IPS-18a (cell line): ENCODE results near the gene GADD45GIP1.

Experiments
- H3K27ac ChIP-seq: one replicate; pipeline ENCODE4 v1.5.1; 2013; ENCODE audit warnings: low read length
- H3K27me3 ChIP-seq: one replicate; pipeline ENCODE4 v1.6.1; 2013; ENCODE audit warnings: mild to moderate bottlenecking, low read length; ENCODE audit not compliant: control insufficient read depth, insufficient read depth
- H3K36me3 ChIP-seq: one replicate; pipeline ENCODE4 v1.6.1; 2013; ENCODE audit warnings: low read depth, low read length; ENCODE audit not compliant: control insufficient read depth
- H3K4me1 ChIP-seq: one replicate; pipeline ENCODE4 v1.6.1; 2013; ENCODE audit warnings: low read depth, low read length; ENCODE audit not compliant: control insufficient read depth
- H3K4me3 ChIP-seq: one replicate; pipeline ENCODE4 v1.5.1; 2013; ENCODE audit warnings: low read length
- H3K9ac ChIP-seq: one replicate; pipeline ENCODE4 v1.6.1; 2013; ENCODE audit warnings: mild to moderate bottlenecking, low read length, moderate library complexity
- H3K9me3 ChIP-seq: one replicate; pipeline ENCODE4 v1.6.1; 2013; ENCODE audit warnings: low read depth, low read length; ENCODE audit not compliant: control insufficient read depth

Gene GADD45GIP1

GRCh38 chr19:12996406-12997094, 39.5 kb upstream of the GADD45GIP1 start:
- no peaks in the 10 kb centered on the region for H3K9me3 ChIP-seq
- H3K4me3 ChIP-seq, result no peak overlapping the region
- H3K9ac ChIP-seq, result no peak overlapping the region
- H3K36me3 ChIP-seq, result no peaks in the 10 kb centered on the region
- H3K4me1 ChIP-seq, result no peaks in the 10 kb centered on the region
- H3K27me3 ChIP-seq, result peaks cover 94% of the 10 kb centered on the region
- no peak overlapping the region for H3K27ac ChIP-seq

GRCh38 chr19:12995596-12996405, 38.8 kb upstream of the GADD45GIP1 start:
- no peak overlapping the region for H3K4me3 ChIP-seq
- no peaks in the 10 kb centered on the region for H3K4me1 ChIP-seq
- peaks cover 94% of the 10 kb centered on the region for H3K27me3 ChIP-seq
- no peak overlapping the region for H3K27ac ChIP-seq
- no peak overlapping the region for H3K9ac ChIP-seq
- H3K36me3 ChIP-seq, result no peaks in the 10 kb centered on the region
- no peaks in the 10 kb centered on the region for H3K9me3 ChIP-seq

GRCh38 chr19:12994701-12995595, 37.9 kb upstream of the GADD45GIP1 start, which contains the start of gene NFIX:
Gene NFIX (plus strand): TSS chr19:12995475. CDS start chr19:12995838, 363 bp downstream.
- peak within 1 kb of the TSS; percentile 19 for H3K4me3 ChIP-seq
- no peak within 1 kb of the TSS for H3K27ac ChIP-seq
- H3K27me3 ChIP-seq, result peaks cover 93% of the 10 kb centered on the region

GRCh38 chr19:12993562-12993961, 36.5 kb upstream of the GADD45GIP1 start:
- no peaks in the 10 kb centered on the region for H3K4me1 ChIP-seq
- no peaks in the 10 kb centered on the region for H3K9me3 ChIP-seq
- no peak overlapping the region for H3K4me3 ChIP-seq
- no peak overlapping the region for H3K27ac ChIP-seq
- no peaks in the 10 kb centered on the region for H3K36me3 ChIP-seq
- no peak overlapping the region for H3K9ac ChIP-seq
- peaks cover 90% of the 10 kb centered on the region for H3K27me3 ChIP-seq

More at GRCh38 chr19:12994701-12995595, 37.9 kb upstream of the GADD45GIP1 start, which contains the start of gene NFIX:
- no peaks in the 10 kb centered on the region for H3K9me3 ChIP-seq
- H3K36me3 ChIP-seq, result no peaks in the 10 kb centered on the region
- no peak within 1 kb of the TSS for H3K9ac ChIP-seq
- no peaks in the 10 kb centered on the region for H3K4me1 ChIP-seq

GRCh38 chr19:12992729-12993128, 35.7 kb upstream of the GADD45GIP1 start:
- Histone ChIP-seq H3K9me3 (no peaks in the 10 kb centered on the region), H3K9ac (no peak overlapping the region), H3K4me3 (no peak overlapping the region), H3K36me3 (no peaks in the 10 kb centered on the region), H3K4me1 (no peaks in the 10 kb centered on the region), H3K27ac (no peak overlapping the region), H3K27me3 (peaks cover 90% of the 10 kb centered on the region)

- H3K27ac ChIP-seq, result no peak overlapping the region
- H3K36me3 ChIP-seq, result no peaks in the 10 kb centered on the region
- no peaks in the 10 kb centered on the region for H3K4me1 ChIP-seq
- no peaks in the 10 kb centered on the region for H3K9me3 ChIP-seq
- peaks cover 90% of the 10 kb centered on the region for H3K27me3 ChIP-seq
- no peak overlapping the region for H3K9ac ChIP-seq
- no peak overlapping the region for H3K4me3 ChIP-seq
Measured at GRCh38 chr19:12991296-12991695, 34.3 kb upstream of the GADD45GIP1 start.

GRCh38 chr19:12990853-12991252, 33.8 kb upstream of the GADD45GIP1 start:
- no peak overlapping the region for H3K4me3 ChIP-seq
- H3K9me3 ChIP-seq, result no peaks in the 10 kb centered on the region
- no peak overlapping the region for H3K27ac ChIP-seq
- no peak overlapping the region for H3K9ac ChIP-seq
- H3K4me1 ChIP-seq, result no peaks in the 10 kb centered on the region
- no peaks in the 10 kb centered on the region for H3K36me3 ChIP-seq
- H3K27me3 ChIP-seq, result peaks cover 90% of the 10 kb centered on the region

GRCh38 chr19:12990431-12990830, 33.4 kb upstream of the GADD45GIP1 start:
- H3K27ac ChIP-seq, result no peak overlapping the region
- peaks cover 93% of the 10 kb centered on the region for H3K27me3 ChIP-seq

GRCh38 chr19:12987781-12988180, 30.8 kb upstream of the GADD45GIP1 start:
- H3K9ac ChIP-seq, result no peak overlapping the region
- H3K27me3 ChIP-seq, result peaks cover 92% of the 10 kb centered on the region
- no peak overlapping the region for H3K4me3 ChIP-seq
- no peaks in the 10 kb centered on the region for H3K4me1 ChIP-seq
- no peak overlapping the region for H3K27ac ChIP-seq
- no peaks in the 10 kb centered on the region for H3K36me3 ChIP-seq
- no peaks in the 10 kb centered on the region for H3K9me3 ChIP-seq

More at GRCh38 chr19:12990431-12990830, 33.4 kb upstream of the GADD45GIP1 start:
- no peaks in the 10 kb centered on the region for H3K9me3 ChIP-seq
- H3K36me3 ChIP-seq, result no peaks in the 10 kb centered on the region
- H3K9ac ChIP-seq, result no peak overlapping the region
- H3K4me3 ChIP-seq, result no peak overlapping the region
- no peaks in the 10 kb centered on the region for H3K4me1 ChIP-seq

- Histone ChIP-seq H3K36me3 (no peaks in the 10 kb centered on the region), H3K9ac (no peak overlapping the region), H3K27ac (no peak overlapping the region), H3K4me3 (no peak overlapping the region), H3K9me3 (no peaks in the 10 kb centered on the region), H3K27me3 (peaks cover 93% of the 10 kb centered on the region), H3K4me1 (no peaks in the 10 kb centered on the region)
Measured at GRCh38 chr19:12987190-12987589, 30.2 kb upstream of the GADD45GIP1 start.

- no peaks in the 10 kb centered on the region for H3K4me1 ChIP-seq
- H3K27me3 ChIP-seq, result peaks cover 92% of the 10 kb centered on the region
Measured at GRCh38 chr19:12986726-12987125, 29.7 kb upstream of the GADD45GIP1 start.

More at GRCh38 chr19:12986726-12987125, 29.7 kb upstream of the GADD45GIP1 start:
- H3K36me3 ChIP-seq, result no peaks in the 10 kb centered on the region
- H3K9me3 ChIP-seq, result no peaks in the 10 kb centered on the region
- H3K4me3 ChIP-seq, result no peak overlapping the region
- H3K27ac ChIP-seq, result no peak overlapping the region
- no peak overlapping the region for H3K9ac ChIP-seq
